Thoracic aorta (tissue), 2 donors: ENCODE results near the gene MCF2L2. TPM values are rescaled to one million over a fixed set of nuclear protein-coding genes. Genes with fewer than 3 reads are reported as not detected.
"Not testable (repeated sequence)": the region's sequence is repeated elsewhere in the genome, so short reads cannot be mapped to it uniquely, and the experiment has no call there.

ENCODE experiments used
- ATAC-seq: fragments of 150-250 bp; one replicate; pipeline ENCODE4 v1.8.0; 2017; ENCODE audit warnings: low read depth; ENCODE audit not compliant: insufficient number of reproducible peaks, low FRiP score
- DNase-seq: peaks from one replicate; pipeline ENCODE4 v3.0.0-alpha.2; 2020; ENCODE audit warnings: low spot score
- H3K27ac ChIP-seq, 2 donors: fragments of 200-600 bp; sonication (generic); 1 replicate in 1 of 2; 2 replicates in 1 of 2; pipeline ENCODE4 v1.5.1; 2016; ENCODE audit warnings: mild to moderate bottlenecking in 2 of 2, moderate library complexity in 2 of 2
- H3K27me3 ChIP-seq: fragments of 200-600 bp; sonication (generic); replicated peaks from 2 replicates; pipeline ENCODE4 v1.6.0; 2016; ENCODE audit warnings: mild to moderate bottlenecking; ENCODE audit not compliant: insufficient read depth
- H3K36me3 ChIP-seq: fragments of 200-600 bp; sonication (generic); one replicate; pipeline ENCODE4 v1.5.1; 2016
- H3K4me1 ChIP-seq, 2 donors: fragments of 200-600 bp; sonication (generic); 1 replicate in 1 of 2; 2 replicates in 1 of 2; pipeline versions ENCODE4 v1.5.1 to v1.6.0; 2016; ENCODE audit warnings: low read depth in 2 of 2, mild to moderate bottlenecking in 1 of 2; ENCODE audit not compliant: control insufficient read depth in 1 of 2
- H3K4me3 ChIP-seq: fragments of 200-600 bp; sonication (generic); 2 replicates; pipeline ENCODE4 v1.5.1; 2016; ENCODE audit warnings: mild to moderate bottlenecking
- H3K9me3 ChIP-seq: fragments of 200-600 bp; sonication (generic); 2 replicates; pipeline ENCODE4 v1.5.1; 2016
- CTCF ChIP-seq: fragments of 200-600 bp; sonication (generic); IDR thresholded peaks from one replicate; pipeline ENCODE4 v1.5.1; 2019; ENCODE audit warnings: antibody characterized with exemption
- total RNA-seq, 2 donors: library from RNA; depleted of rRNA; stranded (reverse); fragments of >200 nt; gene quantifications; one replicate each; pipeline versions ENCODE4 v1.1.0 to v1.2.3, GENCODE V29; 2016

The MCF2L2 gene
- total RNA-seq, 2 donors from 2014 or later, result 0.85 to 1.5 TPM

GRCh38 chr3:183443395-183444385, 15.3 kb upstream of the MCF2L2 start:
- no peak overlapping the region for H3K27ac ChIP-seq
- H3K27me3 ChIP-seq, result no peaks in the 10 kb centered on the region
- H3K36me3 ChIP-seq, result no peaks in the 10 kb centered on the region
- no peak for TF ChIP-seq CTCF
- DNase-seq, result no peak
- peaks cover 8% of the 10 kb centered on the region for H3K9me3 ChIP-seq
- peaks cover 7 to 8% of the 10 kb centered on the region in 2 donors for H3K4me1 ChIP-seq
- no peak for ATAC-seq
- H3K4me3 ChIP-seq, result no peak overlapping the region

GRCh38 chr3:183442994-183443393, 14.6 kb upstream of the MCF2L2 start:
- Histone ChIP-seq H3K4me1 (peaks cover 0 to under 1% of the 10 kb centered on the region in 2 donors), H3K9me3 (peaks cover 8% of the 10 kb centered on the region), H3K4me3 (no peak overlapping the region), H3K27ac (no peak overlapping the region), H3K36me3 (no peaks in the 10 kb centered on the region), H3K27me3 (no peaks in the 10 kb centered on the region)
- ATAC-seq, result no peak
- TF ChIP-seq CTCF, result no peak
- DNase-seq, result no peak

DNA sequence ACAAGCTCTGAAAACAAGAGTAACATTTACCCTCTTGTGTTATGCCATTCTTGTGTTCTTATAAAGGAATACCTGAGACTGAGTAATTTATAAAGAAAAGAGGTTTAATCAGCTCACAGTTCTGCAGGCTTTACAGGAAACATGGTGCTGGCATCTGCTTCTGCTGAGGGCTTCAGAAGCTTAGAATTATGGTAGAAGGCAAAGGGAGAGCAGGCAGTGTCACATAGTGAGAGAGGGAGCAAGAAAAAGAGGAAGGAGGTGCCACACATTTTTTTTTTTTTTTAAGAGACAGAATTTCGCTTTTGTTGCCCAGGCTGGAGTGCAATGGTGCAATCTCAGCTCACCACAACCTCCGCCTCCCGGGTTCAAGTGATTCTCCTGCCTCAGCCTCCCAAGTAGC, 12.1 kb upstream of the MCF2L2 start:
- H3K27me3 ChIP-seq, H3K4me1 ChIP-seq, DNase-seq, ATAC-seq, H3K36me3 ChIP-seq, H3K4me3 ChIP-seq, H3K27ac ChIP-seq, H3K9me3 ChIP-seq: not testable (repeated sequence)

DNA sequence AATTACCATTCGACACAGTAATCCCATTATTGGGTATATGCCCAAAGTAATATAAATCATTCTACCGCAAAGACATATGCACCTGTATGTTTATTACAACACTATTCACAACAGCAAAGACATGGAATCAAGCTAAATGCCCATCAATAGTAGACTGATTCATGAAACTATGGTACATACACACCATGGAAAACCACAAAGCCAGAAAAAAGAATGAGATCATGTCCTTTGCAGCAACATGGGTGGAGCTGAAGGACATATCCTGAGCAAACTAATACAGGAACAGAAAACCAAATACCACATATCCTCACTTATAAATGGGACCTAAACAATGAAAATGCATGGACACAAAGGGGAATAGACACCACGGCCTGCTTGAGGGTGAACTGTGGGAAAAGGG, 11.1 kb upstream of the MCF2L2 start:
- DNase-seq, result no peak
- ATAC-seq, result no peak
- H3K9me3 ChIP-seq, result peaks cover 8% of the 10 kb centered on the region
- H3K36me3 ChIP-seq, result no peaks in the 10 kb centered on the region
- H3K27ac ChIP-seq, result no peak overlapping the region
- TF ChIP-seq CTCF, result no peak
- H3K27me3 ChIP-seq, result no peaks in the 10 kb centered on the region
- H3K4me1 ChIP-seq, result no peaks in the 10 kb centered on the region
- H3K4me3 ChIP-seq, result no peak overlapping the region

DNA sequence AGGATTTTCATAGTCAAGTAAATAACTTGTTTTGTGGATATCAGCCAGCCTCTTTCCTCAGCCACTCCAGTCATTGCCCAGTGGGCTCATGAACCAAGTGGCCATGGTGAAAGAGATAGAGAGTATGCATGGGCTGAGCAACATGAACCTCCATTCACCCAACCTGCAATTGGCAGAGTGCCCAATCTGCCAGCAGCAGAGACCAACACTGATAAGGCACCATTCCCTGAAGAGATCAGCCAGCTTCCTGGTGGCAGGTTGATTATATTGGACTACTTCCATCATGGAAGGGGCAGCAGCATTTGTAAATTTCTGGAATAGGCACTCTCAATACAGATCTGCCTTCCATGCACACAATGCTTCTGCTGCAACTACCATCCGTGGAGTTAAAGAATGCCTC, 10.3 kb upstream of the MCF2L2 start:
- DNase-seq (no peak), ATAC-seq (no peak)
- TF ChIP-seq CTCF, result no peak
- H3K36me3 ChIP-seq, result no peaks in the 10 kb centered on the region
- no peak overlapping the region for H3K27ac ChIP-seq
- no peaks in the 10 kb centered on the region for H3K27me3 ChIP-seq
- no peak overlapping the region for H3K4me3 ChIP-seq
- H3K4me1 ChIP-seq, result no peaks in the 10 kb centered on the region
- H3K9me3 ChIP-seq, result peaks cover 3% of the 10 kb centered on the region
